ENCODE measurements around the gene GGA1. TPM values are rescaled to one million over a fixed set of nuclear protein-coding genes. Genes with fewer than 3 reads are reported as not detected.
A peak's percentile ranks its signal among the peaks of the same experiment; 100 is the strongest.

GGA1 gene
- total RNA-seq, 1 experiment from 2014 or later: 89.8 TPM

- H3K27ac Mint-ChIP-seq (ENCODE audit: unreplicated experiment): no peak overlapping the region
- peak; percentile 86 for DNase-seq
- CTCF ChIA-PET: interaction anchor here (0.8 to 2.4 kb wide), 6 partner anchors 20 to 75 kb away, joined by 3 to 42 read pairs (median 4); partner anchors contain the start of gene PDXP
- no TSS peak for BruUV-seq (replicated peaks)
- no peaks in the 10 kb centered on the region for H3K27me3 Mint-ChIP-seq (ENCODE audit: unreplicated experiment)
- no peaks in the 10 kb centered on the region for H3K9me3 Mint-ChIP-seq (ENCODE audit: low read depth, unreplicated experiment)
- H3K4me3 Mint-ChIP-seq (ENCODE audit: low read depth, unreplicated experiment): no peak overlapping the region
- H3K36me3 Mint-ChIP-seq (ENCODE audit: insufficient read depth, unreplicated experiment): peaks cover 31% of the 10 kb centered on the region
- H3K4me1 Mint-ChIP-seq (ENCODE audit: low read depth, unreplicated experiment): peaks cover 21% of the 10 kb centered on the region
- intact Hi-C loops (cut with micrococcal nuclease; ENCODE audit: unreplicated experiment): loop anchor here (1.0 kb wide), 1 partner anchor 38 kb away; no protein-coding TSS in a partner anchor
- peak; percentile 90 for TF ChIP-seq CTCF (IDR thresholded peaks at IDR 0.05; ENCODE audit: unreplicated experiment)
These were observed 73.0 kb downstream of the GGA1 start for GRCh38 chr22:37681556-37682049.

Other genes with a start within 250 kb of the GGA1 start
- 1.5 and 2.8 TPM in 2 replicates for gene ELFN2, start 181.4 kb upstream of the GGA1 start, total RNA-seq (2022)
- gene MFNG, start 122.5 kb upstream of the GGA1 start, total RNA-seq (2022): 19.0 and 22.1 TPM in 2 replicates
- 40.5 and 49.2 TPM in 2 replicates for gene CARD10, start 89.4 kb upstream of the GGA1 start, total RNA-seq (2022)
- gene CDC42EP1, start 48.4 kb upstream of the GGA1 start, total RNA-seq (2022): 156 and 162 TPM in 2 replicates
- 0.90 and 1.2 TPM in 2 replicates for gene LGALS2, start 28.7 kb upstream of the GGA1 start, total RNA-seq (2022)
- 13.0 and 17.6 TPM in 2 replicates for gene SH3BP1, start 30.8 kb downstream of the GGA1 start, total RNA-seq (2022)
- 18.4 and 21.4 TPM in 2 replicates for gene PDXP, start 49.9 kb downstream of the GGA1 start, total RNA-seq (2022)
- gene LGALS1, start 66.8 kb downstream of the GGA1 start, total RNA-seq (2022): 61.4 and 72.3 TPM in 2 replicates
- 23.7 and 26.8 TPM in 2 replicates for gene NOL12, start 77.5 kb downstream of the GGA1 start, total RNA-seq (2022)
- 85.3 and 86.5 TPM in 2 replicates for gene TRIOBP, start 88.2 kb downstream of the GGA1 start, total RNA-seq (2022)
- 22.7 and 29.9 TPM in 2 replicates for gene GCAT, start 199.1 kb downstream of the GGA1 start, total RNA-seq (2022)
- gene GALR3, start 214.5 kb downstream of the GGA1 start, total RNA-seq (2022): 0.31 TPM in 1 of 2 replicates, not detected in the other
- 23.9 and 27.1 TPM in 2 replicates for gene ANKRD54, start 235.5 kb downstream of the GGA1 start, total RNA-seq (2022)
- 287 and 402 TPM in 2 replicates for gene EIF3L, start 240.6 kb downstream of the GGA1 start, total RNA-seq (2022)

All from Calu3 (cell line).